ENCODE measurements around the gene GDI1.

Gene GDI1

DNA sequence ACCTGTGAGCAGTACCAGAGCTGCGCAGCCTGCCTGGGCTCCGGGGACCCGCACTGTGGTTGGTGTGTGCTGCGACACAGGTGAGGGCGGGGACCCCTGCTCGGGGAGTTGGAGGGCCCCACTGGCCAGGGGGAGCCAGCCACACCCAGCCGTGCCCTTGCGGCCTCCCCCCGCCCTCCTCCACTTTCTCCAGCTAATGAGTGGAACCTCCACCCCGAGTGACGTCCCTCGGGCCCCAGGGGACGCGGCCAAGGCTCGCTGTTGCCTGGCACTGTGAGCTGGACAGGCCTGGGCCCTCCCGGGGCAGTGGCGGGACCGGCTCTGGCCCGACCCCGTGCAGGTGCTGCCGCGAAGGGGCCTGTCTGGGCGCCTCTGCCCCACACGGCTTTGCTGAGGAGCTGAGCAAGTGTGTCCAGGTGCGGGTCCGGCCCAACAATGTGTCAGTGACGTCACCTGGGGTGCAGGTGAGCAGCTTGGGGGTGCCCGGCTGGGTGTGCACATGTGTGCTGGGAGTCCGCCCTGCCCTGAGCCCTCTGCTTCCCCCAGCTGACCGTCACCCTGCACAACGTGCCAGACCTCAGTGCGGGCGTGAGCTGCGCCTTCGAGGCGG lies 26.8 kb downstream of the GDI1 start:
- no peaks in the 10 kb centered on the region for H3K4me1 ChIP-seq (ENCODE audit: control insufficient read depth, insufficient read depth, low read length)
- peaks cover 0 to 83% of the 10 kb centered on the region in 2 experiments; a peak in 1 of 3 replicates for H3K36me3 ChIP-seq (ENCODE audit: control insufficient read depth in 2 of 2, insufficient read depth in 1 of 2, low read length in 2 of 2)
- no peaks in the 10 kb centered on the region for H3K9me3 ChIP-seq (ENCODE audit: control insufficient read depth, insufficient read depth, low read depth, low read length)
- CTCF ChIA-PET: no interaction called here
- POLR2A ChIA-PET: interaction anchor here (1.1 kb wide), 1 partner anchor 18 kb away, joined by 3 read pairs; no protein-coding TSS in a partner anchor
- no peak overlapping the region for H3K27ac ChIP-seq (ENCODE audit: extremely low read depth, low read depth, low read length)
- TF ChIP-seq, protein P1, sequence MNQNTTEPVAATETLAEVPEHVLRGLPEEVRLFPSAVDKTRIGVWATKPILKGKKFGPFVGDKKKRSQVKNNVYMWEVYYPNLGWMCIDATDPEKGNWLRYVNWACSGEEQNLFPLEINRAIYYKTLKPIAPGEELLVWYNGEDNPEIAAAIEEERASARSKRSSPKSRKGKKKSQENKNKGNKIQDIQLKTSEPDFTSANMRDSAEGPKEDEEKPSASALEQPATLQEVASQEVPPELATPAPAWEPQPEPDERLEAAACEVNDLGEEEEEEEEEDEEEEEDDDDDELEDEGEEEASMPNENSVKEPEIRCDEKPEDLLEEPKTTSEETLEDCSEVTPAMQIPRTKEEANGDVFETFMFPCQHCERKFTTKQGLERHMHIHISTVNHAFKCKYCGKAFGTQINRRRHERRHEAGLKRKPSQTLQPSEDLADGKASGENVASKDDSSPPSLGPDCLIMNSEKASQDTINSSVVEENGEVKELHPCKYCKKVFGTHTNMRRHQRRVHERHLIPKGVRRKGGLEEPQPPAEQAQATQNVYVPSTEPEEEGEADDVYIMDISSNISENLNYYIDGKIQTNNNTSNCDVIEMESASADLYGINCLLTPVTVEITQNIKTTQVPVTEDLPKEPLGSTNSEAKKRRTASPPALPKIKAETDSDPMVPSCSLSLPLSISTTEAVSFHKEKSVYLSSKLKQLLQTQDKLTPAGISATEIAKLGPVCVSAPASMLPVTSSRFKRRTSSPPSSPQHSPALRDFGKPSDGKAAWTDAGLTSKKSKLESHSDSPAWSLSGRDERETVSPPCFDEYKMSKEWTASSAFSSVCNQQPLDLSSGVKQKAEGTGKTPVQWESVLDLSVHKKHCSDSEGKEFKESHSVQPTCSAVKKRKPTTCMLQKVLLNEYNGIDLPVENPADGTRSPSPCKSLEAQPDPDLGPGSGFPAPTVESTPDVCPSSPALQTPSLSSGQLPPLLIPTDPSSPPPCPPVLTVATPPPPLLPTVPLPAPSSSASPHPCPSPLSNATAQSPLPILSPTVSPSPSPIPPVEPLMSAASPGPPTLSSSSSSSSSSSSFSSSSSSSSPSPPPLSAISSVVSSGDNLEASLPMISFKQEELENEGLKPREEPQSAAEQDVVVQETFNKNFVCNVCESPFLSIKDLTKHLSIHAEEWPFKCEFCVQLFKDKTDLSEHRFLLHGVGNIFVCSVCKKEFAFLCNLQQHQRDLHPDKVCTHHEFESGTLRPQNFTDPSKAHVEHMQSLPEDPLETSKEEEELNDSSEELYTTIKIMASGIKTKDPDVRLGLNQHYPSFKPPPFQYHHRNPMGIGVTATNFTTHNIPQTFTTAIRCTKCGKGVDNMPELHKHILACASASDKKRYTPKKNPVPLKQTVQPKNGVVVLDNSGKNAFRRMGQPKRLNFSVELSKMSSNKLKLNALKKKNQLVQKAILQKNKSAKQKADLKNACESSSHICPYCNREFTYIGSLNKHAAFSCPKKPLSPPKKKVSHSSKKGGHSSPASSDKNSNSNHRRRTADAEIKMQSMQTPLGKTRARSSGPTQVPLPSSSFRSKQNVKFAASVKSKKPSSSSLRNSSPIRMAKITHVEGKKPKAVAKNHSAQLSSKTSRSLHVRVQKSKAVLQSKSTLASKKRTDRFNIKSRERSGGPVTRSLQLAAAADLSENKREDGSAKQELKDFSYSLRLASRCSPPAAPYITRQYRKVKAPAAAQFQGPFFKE (tag by site-specific recombination; IDR thresholded peaks at IDR 0.05; ENCODE audit: borderline replicate concordance): no peak
- TF ChIP-seq ZNF274 (IDR thresholded peaks at IDR 0.05; ENCODE audit: low read length) (no peak), ZNF274 (tag by site-specific recombination; IDR thresholded peaks at IDR 0.05; ENCODE audit: borderline replicate concordance) (no peak), ZNF549 (tag by site-specific recombination; IDR thresholded peaks at IDR 0.05) (no peak), ZBTB1 (tag by site-specific recombination; IDR thresholded peaks at IDR 0.05) (no peak), ZNF501 (tag by site-specific recombination; IDR thresholded peaks at IDR 0.05) (no peak), ZNF426 (tag by site-specific recombination; IDR thresholded peaks at IDR 0.05) (no peak), ZSCAN23 (tag by site-specific recombination; IDR thresholded peaks at IDR 0.05) (no peak), ZNF514 (tag by site-specific recombination; IDR thresholded peaks at IDR 0.05) (no peak), OVOL3 (tag by site-specific recombination; IDR thresholded peaks at IDR 0.05) (no peak), ZNF600 (tag by site-specific recombination; IDR thresholded peaks at IDR 0.05) (no peak)
- TF ChIP-seq, protein P2, sequence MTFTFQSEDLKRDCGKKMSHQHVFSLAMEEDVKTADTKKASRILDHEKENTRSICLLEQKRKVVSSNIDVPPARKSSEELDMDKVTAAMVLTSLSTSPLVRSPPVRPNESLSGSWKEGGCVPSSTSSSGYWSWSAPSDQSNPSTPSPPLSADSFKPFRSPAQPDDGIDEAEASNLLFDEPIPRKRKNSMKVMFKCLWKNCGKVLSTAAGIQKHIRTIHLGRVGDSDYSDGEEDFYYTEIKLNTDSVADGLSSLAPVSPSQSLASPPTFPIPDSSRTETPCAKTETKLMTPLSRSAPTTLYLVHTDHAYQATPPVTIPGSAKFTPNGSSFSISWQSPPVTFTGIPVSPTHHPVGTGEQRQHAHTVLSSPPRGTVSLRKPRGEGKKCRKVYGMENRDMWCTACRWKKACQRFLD (tag by site-specific recombination; IDR thresholded peaks at IDR 0.05): no peak
- TF ChIP-seq, protein P3, sequence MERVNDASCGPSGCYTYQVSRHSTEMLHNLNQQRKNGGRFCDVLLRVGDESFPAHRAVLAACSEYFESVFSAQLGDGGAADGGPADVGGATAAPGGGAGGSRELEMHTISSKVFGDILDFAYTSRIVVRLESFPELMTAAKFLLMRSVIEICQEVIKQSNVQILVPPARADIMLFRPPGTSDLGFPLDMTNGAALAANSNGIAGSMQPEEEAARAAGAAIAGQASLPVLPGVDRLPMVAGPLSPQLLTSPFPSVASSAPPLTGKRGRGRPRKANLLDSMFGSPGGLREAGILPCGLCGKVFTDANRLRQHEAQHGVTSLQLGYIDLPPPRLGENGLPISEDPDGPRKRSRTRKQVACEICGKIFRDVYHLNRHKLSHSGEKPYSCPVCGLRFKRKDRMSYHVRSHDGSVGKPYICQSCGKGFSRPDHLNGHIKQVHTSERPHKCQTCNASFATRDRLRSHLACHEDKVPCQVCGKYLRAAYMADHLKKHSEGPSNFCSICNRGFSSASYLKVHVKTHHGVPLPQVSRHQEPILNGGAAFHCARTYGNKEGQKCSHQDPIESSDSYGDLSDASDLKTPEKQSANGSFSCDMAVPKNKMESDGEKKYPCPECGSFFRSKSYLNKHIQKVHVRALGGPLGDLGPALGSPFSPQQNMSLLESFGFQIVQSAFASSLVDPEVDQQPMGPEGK (tag by site-specific recombination; IDR thresholded peaks at IDR 0.05): no peak
- H3K4me3 ChIP-seq (ENCODE audit: low read depth, low read length): no peak overlapping the region

DNA sequence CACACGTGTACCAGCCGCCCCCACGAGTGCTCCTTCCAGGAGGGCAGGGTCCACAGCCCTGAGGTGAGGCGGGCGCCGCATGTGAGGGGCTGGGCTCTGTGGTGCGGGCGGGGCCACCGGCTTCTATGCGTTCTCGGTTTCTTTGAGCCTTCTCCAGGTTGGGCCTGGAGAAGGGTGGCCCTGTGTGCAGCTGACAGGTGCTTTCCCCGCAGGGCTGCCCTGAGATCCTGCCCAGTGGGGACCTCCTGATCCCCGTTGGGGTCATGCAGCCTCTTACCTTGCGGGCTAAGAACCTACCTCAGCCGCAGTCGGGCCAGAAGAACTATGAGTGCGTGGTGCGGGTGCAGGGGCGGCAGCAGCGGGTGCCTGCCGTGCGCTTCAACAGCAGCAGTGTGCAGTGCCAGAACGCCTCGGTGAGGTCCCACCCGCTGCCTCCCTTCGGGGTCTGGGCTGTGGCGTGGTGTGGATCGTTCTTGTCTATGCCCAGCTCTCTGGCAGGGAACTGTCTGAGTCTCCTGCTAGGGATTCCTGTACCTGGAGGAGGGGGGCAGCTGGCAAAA lies 27.9 kb downstream of the GDI1 start:
- no peak overlapping the region for H3K27ac ChIP-seq (ENCODE audit: extremely low read depth, low read depth, low read length)
- ChIA-PET POLR2A (no interaction called here), CTCF (interaction anchor here (0.6 kb wide), 1 partner anchor 11 kb away, joined by 3 read pairs; no protein-coding TSS in a partner anchor)
- H3K36me3 ChIP-seq (ENCODE audit: control insufficient read depth in 2 of 2, insufficient read depth in 1 of 2, low read length in 2 of 2): peaks cover 0 to 95% of the 10 kb centered on the region in 2 experiments; a peak in 1 of 3 replicates
- H3K4me3 ChIP-seq (ENCODE audit: low read depth, low read length): no peak overlapping the region
- TF ChIP-seq ZFP3 (tag by site-specific recombination; IDR thresholded peaks at IDR 0.05; ENCODE audit: low read depth): no peak
- TF ChIP-seq ZNF600 (tag by site-specific recombination; IDR thresholded peaks at IDR 0.05): 0 out of 2 replicates have a peak, but pooled peaks have one; percentile 36
- no peaks in the 10 kb centered on the region for H3K9me3 ChIP-seq (ENCODE audit: control insufficient read depth, insufficient read depth, low read depth, low read length)
- H3K4me1 ChIP-seq (ENCODE audit: control insufficient read depth, insufficient read depth, low read length): no peaks in the 10 kb centered on the region

Measured in HEK293 (cell line).